GM12801 (cell line): ENCODE data around the gene RBM5.

Source experiments
- CTCF ChIP-seq: IDR thresholded peaks from one replicate; pipeline ENCODE4 v1.5.1; 2011; ENCODE audit warnings: control low read depth; ENCODE audit not compliant: insufficient read length; ENCODE audit errors: extremely low read depth

RBM5 gene

GRCh38 chr3:50146316-50146901, 57.7 kb downstream of the RBM5 start:
- TF ChIP-seq CTCF, result no peak

GRCh38 chr3:50147016-50147415, 58.3 kb downstream of the RBM5 start:
- TF ChIP-seq CTCF, result no peak

- no peak for TF ChIP-seq CTCF
Measured at GRCh38 chr3:50147447-50147846, 58.7 kb downstream of the RBM5 start.

GRCh38 chr3:50147861-50148260, 59.1 kb downstream of the RBM5 start:
- no peak for TF ChIP-seq CTCF

GRCh38 chr3:50150404-50150750, 61.7 kb downstream of the RBM5 start:
- TF ChIP-seq CTCF, result no peak

GRCh38 chr3:50150863-50151686, 62.4 kb downstream of the RBM5 start:
- TF ChIP-seq CTCF, result no peak

- no peak for TF ChIP-seq CTCF
Measured at GRCh38 chr3:50151728-50152127, 63.0 kb downstream of the RBM5 start.
